Ureter (tissue), 1 donor: ENCODE measurements around the gene EYA4. TPM values are rescaled to one million over a fixed set of nuclear protein-coding genes. Genes with fewer than 3 reads are reported as not detected.

Experiments
- DNase-seq: peaks from one replicate; pipeline ENCODE4 v3.0.0-alpha.2; 2020; ENCODE audit warnings: low spot score
- total RNA-seq: library from RNA; stranded (reverse); gene quantifications from one replicate; pipeline ENCODE4 v1.2.4, GENCODE V29; 2023
- donor health status: DM: yes; HTN: yes; CAD: no.

The EYA4 gene
- total RNA-seq, 1 donor from 2014 or later = 4.1 TPM

DNA sequence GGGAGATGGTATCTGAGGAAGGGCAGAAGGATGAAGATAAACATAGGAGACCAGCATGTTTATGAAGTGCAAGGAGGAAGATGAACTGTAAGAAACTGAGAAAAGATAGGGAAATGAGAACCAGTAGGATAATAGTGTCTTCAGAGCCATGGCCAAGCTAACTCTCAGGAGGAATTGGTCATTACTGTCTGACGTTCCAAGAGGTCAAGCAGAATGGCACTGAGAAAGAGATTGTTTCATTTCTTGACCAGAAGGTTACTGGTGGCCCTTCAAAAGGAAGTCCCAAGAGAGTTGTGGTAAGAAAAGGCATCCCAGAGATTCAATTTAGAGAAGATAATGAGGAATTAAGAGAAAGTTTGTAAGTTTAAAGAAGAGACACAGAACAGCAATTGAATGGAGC is 47.5 kb downstream of the EYA4 start:
- DNase-seq = no peak

DNA sequence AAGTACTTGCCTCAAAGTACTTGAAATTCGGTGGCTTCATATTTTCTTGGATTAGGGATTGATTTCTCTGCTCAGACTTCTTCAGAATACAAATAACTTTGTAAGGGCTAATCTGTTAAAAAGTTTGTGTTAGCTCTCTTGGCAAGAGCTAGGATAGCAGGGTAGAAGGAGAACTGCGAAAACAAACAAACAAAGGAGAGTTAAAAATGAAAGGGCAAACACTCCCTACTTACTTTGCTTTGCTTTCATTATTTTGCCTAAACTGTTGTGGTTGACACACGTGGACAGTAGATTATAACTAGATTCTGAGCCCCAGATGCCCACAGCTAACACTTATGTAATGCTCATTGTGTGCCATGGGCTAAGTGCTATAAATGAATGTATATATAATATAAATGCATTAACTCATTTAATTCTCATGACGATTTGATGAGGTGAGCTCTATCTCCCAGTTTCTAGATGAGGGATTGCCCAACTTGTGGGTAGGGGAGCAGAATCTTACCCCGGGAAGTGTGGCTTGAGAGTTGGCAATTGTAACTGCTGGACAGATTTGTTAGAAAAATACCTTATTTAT is 48.7 kb downstream of the EYA4 start:
- DNase-seq = no peak

DNA sequence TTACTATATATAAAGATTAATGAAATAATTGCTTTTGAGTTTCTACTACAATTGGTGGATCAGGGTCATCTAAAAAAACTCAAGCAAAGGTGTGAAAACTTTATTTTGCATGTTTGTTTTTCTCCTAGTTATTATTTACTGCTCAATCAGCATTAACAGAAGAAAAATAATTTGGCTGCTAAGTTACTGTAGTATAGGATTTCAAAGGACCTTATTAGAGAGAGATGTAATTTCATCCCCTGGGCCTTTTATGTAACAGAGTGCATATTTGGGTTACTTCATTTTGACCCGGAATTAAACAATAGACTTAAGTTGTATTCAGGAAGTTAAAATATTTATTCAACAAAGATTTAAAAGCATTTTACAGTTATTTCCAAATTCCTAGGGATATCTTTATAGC is 49.8 kb downstream of the EYA4 start:
- no peak for DNase-seq

DNA sequence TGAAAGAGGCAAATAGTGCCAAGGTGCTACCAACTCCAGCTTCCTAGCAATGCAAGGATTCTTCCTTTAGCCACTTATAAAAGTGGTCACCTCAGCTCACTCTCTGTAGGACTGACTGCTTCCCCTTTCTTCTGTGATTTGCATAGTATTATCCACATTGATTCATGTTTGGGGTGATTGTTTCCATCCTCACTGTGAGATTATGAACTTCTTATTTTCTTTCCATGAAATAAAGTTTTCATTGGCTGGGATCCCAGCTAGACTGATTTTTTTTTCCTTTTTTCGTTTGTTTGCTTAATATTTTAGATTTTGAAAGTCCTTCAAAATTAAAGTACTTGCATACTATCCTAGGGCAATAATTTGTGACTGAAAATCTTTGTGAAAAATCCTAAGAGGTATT is 50.5 kb downstream of the EYA4 start:
- no peak for DNase-seq

DNA sequence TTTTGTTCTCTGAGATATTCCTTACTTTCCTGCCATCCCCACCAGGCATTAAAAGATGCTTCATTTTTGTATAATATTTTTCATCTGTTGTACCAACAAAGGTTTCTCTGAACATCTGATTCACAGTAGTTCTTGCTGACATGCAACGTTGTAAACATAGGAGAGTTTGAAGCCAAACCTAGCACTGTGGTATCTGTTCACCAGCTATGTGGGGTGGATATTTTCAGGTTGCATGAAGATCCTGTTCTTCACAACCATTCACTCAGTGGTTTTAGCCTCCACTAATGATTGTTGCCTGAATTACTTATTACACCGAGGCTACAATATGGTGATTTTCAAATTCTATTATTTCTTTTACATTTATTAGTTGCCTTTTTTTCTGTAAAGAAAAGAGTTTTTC is 56.5 kb downstream of the EYA4 start:
- DNase-seq = no peak

DNA sequence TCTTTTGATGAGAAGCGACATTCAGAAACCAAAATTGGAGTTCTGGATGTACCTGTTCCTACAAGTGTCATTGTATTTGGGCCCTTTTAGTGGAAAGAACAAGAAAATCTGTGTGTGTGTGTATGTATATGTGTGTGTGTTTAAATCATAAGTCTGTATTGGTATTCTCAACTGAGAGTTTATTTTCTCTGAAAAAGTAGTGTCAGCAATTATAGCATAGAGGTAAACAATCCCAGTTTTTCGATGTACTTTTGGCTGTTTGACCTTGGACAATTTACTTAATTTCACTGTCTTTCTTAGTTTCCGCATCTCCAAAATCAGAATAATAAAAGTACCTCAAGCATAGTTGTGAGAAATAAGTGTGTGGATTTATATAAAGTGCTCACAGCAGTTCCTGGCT is 57.2 kb downstream of the EYA4 start:
- DNase-seq = no peak

DNA sequence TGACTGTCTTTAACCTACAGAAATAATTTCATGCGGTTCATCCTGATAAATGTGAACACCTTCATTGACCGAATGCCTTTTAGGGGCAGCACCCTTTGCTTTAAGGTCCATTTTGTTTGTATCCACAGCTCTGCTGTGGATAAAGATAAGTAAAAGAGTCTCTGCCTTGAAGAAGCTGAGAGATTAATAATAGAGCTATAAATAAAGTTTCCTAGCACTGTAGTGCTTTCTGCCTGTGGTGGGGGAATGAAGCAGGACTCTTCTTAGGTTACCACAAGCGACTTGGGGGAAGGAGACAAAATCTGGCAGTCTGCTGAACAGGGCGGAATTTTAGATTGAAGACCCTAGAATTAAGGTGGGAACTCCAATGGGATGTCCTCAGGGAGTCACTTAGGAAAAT is 57.6 kb downstream of the EYA4 start:
- DNase-seq = no peak

DNA sequence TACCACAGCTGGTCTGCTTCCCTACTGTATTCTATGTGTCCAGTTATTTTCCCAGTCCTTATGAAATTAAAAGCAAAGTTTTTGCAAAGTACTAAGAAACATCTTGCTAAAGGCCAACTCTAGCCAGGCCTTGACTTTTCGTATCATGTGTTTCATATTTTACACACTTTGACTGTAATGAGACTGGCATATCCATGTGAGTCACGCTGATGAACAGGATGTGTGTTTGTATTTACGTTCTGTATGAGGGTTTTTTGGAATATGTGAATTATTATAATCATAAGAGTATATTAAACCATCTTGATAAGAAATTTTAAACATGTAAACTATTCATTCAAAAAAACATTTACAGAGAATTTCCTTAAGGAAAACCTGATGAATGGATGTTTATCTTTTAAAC is 59.7 kb downstream of the EYA4 start:
- DNase-seq = no peak

DNA sequence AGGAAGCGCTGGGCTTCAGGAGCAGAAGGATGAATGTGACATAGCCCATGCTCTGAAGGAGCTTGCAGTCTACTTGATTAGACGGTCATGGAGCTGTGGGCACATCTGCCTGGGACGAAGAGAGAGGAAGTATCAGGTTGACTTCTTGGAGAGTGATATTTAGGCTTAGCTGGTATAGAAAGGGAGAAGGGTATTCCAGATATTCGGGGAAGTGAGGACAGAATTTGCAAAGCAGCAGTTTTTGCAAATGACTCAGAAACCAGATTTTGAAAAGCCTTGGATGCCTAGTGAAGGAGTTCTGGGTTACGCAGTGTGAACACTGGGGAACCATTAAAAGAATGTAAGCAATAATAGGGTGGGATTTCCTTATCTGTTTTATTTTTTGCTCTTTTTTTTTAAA is 60.7 kb downstream of the EYA4 start:
- DNase-seq = no peak

DNA sequence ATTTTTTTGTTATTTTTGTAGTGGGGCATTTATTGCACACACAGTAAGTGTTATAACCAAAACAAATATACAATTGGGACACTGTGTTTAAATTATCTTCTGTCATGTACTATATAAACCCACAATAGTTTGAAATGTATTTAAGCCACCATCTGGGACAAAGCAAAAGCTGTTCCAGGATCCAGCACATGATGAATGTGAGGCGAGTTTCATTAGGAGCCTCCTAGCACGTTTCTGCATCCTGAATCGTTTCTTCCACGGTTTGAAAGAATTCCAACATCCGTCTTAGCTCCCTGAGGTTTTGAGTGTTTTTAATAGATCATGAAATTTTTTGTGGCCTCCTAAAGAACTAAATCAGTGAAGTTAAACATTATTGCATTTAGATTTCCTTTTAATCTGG is 65.8 kb downstream of the EYA4 start:
- no peak for DNase-seq

DNA sequence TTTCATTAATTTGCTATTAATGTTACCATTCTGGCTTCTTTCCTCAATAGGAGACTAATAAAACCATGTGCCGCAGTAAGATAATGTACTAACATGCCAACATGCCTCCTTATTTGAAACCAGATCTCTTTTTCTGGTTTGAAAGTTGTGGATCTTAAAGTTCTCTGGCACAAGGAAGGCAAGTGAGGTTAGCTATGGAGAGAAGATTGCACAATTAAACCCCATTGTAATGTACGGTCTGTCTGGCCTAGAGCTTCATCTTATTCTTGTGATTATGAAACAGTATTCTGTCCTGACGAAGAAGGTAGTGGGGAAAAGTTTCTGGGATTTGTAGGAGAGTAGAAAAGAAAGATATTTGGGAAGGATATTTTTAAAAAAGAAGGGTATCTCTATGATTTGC is 68.4 kb downstream of the EYA4 start:
- no peak for DNase-seq

DNA sequence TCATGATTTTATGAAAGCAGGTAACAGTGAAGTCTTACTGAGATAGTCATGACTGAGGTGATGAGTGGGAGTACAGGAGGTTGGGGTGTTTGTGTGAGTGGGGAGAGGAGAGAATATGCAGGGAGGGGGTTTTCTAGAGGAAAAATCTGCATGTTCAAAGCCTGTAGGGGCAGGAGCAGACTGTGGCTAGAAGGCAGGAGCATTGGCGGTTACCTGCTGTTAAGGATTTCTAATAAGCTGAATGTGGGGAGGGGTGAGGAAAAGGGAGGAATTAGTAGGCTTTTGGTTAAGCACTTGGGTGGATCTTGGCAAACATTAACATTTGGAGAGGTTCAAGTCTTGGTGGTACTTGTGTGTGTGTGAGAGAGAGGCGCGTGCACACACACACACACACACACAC is 70.8 kb downstream of the EYA4 start:
- no peak for DNase-seq

DNA sequence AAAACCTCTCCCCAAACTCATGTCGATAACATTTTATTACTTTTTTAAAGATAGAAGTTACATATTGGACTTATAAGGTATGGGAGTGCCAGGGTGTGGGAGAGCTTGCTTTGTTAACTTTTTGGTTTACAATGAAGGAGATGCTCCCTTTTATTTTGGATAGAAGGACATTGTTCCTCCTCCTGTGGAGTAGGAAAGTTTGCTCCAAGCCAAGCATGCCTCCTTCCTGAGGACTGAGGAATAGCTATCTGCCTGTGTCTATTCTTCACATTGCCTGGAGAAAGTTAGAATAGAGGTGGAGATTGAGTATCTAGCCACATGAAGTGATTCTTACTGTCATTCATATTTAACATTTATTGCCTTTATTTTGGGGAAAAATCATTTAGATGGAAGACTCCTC is 71.9 kb downstream of the EYA4 start:
- DNase-seq = no peak

DNA sequence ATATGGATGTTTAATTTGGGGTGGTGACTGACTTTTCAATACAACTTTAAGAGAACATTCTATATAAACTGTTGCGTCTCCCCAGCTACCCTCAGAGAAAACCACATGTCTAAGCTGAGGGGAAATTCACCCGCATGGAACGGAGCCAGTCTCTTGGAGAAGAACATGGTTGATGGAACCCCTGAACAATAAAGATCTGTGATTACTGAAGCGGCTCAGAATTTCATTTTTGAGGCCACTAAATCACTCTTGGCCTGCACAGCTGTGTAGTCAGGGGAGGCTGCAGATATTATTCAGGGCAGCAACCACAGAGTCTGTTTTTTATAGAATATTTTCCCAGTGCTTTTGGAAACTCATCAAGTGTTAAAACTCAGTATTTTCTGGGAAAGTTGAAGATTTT is 73.8 kb downstream of the EYA4 start:
- DNase-seq = no peak

DNA sequence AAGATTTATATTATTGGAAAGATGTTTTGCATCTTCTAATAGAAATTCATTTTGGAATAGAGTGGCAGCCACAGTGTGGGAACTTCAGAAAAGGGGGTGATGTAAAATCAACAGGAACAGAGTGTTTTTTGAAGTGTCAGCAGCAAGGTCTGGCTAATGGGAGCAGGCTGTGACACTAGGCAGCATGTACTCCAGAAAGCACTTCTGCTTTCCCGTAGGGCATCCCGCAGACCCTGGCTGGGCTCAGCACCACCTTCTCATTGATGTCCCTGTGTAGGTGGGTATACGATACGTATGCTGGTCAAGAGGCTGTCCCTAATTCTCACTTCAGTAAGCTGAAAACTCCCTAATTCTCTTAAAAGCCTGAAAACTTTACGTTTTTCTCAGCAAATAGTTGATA is 74.7 kb downstream of the EYA4 start:
- no peak for DNase-seq

DNA sequence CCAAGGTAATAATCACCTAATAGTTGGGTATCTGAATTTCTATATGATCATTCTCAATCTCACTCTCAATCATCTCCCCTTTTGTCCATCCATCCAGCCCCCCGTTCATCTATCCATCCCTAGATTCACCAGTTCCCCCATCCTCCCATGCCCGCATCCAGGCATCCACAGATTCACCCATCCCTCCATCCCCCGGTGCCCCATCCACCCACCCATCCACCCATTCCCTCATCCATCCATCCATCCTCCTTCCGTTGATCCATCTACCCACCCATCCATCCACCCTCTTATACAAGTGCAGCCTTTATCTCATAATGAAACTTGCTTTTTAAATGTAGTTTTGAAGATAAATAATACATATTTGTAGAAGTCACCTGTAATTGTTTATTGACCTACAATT is 76.5 kb downstream of the EYA4 start:
- no peak for DNase-seq

DNA sequence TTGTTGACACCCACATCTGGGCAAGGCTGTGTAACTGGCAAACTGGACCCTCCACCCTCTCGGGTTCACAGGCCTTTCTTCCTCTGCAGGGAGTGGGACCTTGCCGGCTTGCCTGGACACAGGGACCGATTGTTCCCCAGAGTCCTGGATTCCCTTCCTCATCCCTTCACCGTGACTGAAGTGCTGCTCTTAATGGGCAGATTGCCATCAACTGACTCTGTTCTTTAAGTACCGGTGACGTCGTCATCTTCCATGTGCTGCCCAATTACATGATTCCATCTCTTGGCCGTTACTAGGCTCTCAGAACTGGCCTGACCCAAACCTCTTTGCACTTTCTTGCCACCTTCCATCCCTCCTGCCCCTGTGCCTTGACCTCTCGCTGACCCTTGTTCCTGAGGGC is 85.4 kb downstream of the EYA4 start:
- DNase-seq = no peak

DNA sequence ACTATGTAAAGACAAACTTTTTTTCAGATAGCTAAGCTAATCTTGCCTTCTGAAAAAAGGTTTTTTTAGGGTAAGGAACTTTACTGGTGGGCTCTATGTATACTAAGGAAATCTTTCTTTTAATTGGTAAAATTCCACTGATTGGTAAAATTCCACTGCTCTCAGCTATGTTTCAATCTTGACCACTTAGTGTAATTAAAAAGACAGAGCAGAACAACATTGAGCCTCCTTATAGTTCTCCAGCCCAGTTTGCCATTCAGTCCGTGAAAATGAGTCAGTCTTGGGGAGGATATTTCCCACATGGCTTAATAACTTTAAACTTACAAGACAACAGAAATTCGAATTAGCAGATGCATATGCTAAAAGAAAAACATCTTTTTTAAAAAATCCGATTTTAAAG is 92.7 kb downstream of the EYA4 start:
- no peak for DNase-seq

DNA sequence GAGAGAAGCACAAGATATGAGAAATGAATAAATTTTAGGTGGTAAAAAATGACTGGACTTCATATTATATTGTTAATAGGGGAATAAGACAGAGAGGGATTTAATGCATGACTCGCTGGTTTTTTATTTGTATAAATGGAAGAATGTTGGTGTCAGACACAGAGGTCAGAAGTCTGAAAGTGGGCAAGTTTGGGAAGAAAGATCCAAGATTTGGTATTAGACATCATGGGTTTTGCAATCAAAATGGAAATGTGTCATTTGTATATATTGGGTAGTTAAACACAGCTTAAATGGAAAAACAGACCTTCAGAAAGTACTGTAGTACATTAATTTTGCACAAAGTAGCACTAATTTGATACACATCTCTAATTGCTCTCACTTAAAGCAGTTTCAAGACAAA is 96.2 kb downstream of the EYA4 start:
- no peak for DNase-seq

DNA sequence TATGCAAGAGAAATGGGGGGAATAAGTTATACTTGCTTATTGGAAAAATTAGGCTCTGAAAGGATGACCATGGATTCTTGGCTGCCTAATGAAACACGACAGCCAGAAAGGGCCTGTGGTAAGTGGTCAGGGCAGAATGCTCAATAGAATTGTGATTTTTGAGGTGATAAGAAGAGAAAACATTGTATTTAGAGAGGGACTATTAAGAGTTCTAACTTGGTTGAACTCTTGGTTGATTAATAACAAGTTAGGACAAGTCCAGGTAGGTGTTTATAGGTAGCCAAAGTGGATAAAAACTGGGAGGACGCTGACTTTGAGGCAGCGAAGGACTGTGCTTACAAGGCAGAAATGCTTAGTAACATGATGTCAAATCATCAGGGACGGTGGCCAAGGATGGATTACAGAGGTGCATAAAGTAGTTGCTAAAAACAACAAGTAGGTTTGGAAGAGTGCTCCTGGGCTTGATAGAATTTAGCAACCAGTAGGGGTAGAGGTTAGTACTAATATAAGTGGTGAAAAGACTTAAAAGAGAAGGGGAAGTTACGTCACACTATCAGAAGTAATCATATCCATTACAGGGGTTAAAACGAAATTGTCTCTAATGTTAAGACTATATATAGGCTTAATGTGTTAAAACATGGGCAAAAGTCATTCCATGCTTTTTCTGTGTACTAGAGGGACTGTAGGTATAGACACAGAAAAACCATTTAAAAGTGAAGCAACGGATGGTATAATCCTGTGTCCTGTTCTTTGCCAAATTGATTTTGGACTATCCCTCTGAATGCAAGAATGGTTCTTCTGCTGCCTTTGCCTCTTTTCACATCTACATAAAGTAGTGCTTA is 98.6 kb downstream of the EYA4 start:
- DNase-seq = no peak

DNA sequence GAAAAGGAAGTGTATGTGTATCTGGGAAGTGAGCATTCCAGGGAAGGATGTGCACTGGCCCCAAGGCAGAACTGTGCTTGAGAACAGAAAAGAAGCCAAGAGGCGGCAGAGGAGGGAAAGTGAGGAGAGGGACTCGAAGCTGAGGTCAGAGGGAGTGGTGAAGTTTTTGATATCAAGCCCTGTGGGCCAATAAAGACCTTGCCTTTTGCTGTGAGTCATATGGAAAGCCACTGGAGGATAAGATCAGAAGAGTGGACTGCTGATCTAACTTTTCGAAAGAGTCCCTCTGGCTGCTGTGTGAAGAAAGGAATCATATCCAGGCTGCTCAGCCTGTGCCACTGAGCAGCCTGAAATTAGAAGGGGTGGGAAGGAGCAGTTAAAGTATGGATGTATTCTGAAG is 99.4 kb downstream of the EYA4 start:
- no peak for DNase-seq

DNA sequence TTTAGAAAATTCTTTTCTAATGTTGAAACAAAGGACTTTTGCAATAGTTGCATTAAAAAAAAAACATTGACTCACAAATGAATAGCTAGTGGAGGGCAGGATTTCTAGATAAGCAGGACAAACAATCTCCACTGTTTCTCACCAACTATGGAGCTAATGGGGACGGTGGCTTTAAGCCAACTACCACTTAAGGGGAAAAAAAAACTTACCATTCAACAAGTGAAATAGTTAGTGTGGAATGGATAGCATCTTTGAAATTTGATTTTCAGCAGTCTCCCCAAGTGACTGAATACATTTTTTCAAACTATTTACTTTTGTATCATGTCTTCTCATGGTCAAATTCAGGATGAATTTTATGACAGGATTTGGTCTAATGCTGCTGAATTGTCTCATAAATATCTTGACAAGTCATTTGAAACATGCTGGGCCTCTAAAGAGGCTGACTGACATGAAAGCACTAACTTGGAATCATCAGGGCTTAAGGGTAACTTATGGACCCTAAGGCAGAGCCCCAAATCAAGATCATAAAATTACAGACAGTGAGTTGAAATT is 100.5 kb downstream of the EYA4 start:
- DNase-seq = no peak

DNA sequence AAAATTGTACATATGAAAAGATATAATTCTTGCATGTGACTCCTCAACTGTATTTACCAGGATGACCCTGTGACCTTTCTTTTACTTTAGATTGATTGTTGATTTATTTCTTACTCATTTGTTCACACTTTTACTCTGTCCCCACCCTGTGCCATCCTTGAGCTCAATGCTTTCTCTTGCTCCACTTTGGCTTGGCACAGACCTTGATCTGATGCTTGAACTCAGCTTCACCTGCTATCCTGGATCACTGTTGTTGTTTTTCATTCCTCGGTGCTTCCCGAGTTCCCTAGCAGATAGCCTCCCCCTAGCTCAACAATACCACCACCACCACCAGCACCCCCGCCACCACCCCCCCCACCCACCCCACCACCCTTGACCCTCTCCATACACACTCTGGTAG is 102.1 kb downstream of the EYA4 start:
- no peak for DNase-seq

DNA sequence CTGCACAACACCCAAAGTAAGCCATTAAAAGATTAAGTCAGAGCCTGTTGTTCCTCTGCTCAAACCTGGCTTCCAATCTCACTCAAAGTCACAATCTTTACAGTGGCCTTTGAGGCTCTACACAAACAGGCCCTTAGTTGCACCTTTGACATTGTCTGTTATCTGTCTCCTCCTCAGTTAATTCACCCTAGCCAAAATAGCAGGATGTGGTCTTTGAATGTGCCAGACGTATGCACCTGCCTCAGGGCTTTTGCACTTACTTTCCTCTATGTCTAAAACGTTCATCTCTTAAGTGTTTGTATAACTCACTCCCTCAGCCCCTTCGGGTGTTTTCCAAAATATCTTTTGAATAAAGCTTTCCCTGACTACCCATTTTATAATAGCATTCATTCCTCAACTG is 107.7 kb downstream of the EYA4 start:
- DNase-seq = no peak
